Stimulated activated CD4-positive, alpha-beta T cell treated with anti-CD3 and anti-CD28 coated beads, TNF-alpha, amount 100 ng/mL, for 4 hours (primary cell): ENCODE results near the gene COTL1.

Experiments
- DNase-seq, 3 experiments: peaks; one replicate each; pipeline ENCODE4 v3.0.0-alpha.2; 2020; ENCODE audit warnings: low read depth in 3 of 3

The COTL1 gene

DNA sequence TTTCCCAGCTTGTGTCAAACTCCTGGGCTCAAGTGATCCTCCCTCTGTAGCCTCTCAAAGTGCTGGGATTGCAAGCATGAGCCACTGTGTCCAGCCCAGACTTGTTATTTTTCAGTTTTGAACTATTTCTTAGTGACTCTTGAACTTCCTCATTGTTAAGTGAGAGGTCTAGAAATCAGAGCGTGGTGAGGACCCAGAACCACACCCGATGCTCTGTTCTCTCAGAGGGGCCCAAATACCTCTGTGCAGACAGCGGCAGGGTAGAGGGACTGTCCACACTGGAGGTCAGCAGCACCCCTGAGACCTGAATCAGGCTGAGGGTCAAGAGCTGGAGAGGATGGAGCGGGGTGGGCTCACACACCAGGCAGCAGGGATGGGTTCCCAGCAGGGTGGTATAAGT, 65.7 kb downstream of the COTL1 start:
- no peak for DNase-seq

DNA sequence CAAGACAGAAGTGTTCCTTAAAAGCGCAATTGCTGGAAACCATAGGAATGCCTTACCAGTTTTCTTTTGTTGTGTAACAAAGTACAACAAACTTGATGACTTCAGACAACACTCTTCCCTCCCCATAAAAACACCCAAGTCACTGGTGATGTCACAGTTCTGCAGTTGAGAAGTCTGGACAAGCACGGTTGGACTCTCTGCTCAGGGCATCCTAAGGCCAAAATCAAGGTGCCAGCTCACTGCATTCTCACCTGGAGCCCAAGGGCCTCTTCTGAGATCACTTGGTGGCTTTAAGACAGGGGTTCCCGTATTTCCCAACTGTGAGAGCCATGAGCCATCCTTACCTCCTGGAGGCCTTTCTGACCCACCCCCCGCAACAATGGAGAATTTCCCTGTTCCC, 67.8 kb downstream of the COTL1 start:
- no peak for DNase-seq

GRCh38 chr16:84548971-84549844, 68.7 kb downstream of the COTL1 start:
- peak in 2 of 3 experiments; percentile 21 to 37 for DNase-seq

DNA sequence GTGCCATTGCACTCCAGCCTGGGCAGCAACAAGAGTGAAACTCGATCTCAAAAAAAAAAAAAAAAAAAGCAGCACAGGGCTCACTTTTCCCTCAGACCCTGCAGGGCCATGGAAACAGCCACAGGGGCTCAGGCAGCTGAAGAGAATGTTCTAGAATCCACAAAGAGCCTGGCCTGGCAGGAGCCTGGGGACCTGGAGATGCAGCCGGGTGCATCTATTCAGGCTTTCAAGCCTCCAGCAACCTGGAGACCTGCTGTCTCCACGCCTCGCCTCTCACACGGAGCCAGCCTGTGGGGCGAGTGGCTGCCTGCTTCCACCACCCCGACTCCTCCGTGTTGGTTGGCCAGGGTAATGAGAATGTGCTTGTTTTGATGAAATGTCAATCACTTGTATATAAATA, 69.4 kb downstream of the COTL1 start:
- DNase-seq, result no peak

DNA sequence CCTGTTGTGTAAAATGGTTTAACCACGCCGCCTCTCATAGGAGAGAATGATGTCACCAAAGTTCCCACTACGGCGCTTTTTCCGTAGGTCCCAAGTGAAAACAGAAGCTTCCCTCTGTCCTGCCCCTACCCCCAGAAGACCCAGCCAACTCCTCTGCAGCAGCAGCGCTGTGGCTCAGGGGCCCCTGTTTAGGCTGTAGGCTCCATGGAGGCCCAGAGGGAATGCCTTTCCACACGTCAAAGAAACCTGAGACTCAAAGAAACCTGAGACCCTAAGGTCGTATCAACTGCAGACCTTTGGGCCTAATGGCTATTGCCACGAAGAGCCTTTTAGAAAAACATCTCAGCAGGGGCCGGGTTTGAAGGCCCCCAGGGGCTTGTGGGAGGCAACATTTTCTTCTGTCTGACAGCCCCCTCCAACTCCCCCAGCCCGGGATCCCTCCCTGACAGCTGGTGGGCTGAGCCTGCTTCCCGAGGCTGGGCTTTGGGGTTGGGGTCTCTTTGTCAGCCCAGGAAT, 70.3 kb downstream of the COTL1 start:
- DNase-seq, result no peak

- DNase-seq, result no peak
Observed at GRCh38 chr16:84546669-84547545, 71.0 kb downstream of the COTL1 start.

DNA sequence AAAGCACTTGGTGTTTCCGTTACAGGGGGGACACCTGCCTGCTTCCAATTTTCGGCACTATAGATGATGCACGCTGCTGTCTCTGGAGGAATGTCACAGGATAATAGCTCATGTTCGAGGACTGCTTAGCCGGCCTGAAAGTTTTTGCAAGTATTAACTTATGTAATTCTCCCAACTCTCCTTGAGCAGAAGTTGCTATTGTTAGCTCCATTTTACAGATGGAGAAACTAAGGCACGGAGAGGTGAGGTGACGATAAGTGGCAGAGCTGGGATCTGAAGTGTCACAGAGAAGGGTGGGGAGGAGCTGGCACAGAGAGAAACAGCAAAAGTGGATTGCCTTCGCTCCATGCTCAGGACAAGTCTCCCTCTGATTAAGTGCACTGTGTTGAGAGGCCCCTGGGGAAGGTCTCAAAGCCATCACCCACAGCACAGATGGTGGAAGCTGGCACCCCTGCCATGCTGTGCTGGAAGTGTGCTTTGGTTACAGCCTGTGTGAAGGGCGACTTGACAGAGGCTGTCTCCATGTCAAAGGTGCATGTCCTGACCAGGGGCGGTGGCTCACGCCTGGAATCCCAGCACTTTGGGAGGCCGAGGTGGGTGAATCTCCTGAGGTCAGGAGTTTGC, 72.7 kb downstream of the COTL1 start:
- no peak for DNase-seq

GRCh38 chr16:84544031-84544773, 73.7 kb downstream of the COTL1 start:
- DNase-seq, result peak in 2 of 3 experiments; percentile 40 to 51

DNA sequence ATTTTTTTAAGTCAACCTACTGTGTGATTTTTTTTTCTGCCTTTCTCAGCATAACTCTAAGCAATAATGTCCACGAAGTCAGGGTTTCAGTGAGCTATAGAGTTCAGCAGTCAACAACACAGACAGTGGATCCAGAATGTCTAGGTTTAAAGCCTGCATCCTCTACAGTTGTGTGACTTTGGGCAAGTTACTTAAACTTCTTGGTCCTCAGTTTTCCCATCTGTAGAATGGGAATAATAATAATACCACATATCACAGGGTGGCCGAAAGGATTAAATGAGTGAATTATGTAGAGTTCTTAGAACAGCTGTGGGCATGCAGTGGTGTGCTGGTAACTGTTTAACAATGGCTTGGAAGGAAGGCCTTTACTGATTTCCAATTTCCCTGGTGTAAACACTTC, 74.6 kb downstream of the COTL1 start:
- DNase-seq, result no peak

DNA sequence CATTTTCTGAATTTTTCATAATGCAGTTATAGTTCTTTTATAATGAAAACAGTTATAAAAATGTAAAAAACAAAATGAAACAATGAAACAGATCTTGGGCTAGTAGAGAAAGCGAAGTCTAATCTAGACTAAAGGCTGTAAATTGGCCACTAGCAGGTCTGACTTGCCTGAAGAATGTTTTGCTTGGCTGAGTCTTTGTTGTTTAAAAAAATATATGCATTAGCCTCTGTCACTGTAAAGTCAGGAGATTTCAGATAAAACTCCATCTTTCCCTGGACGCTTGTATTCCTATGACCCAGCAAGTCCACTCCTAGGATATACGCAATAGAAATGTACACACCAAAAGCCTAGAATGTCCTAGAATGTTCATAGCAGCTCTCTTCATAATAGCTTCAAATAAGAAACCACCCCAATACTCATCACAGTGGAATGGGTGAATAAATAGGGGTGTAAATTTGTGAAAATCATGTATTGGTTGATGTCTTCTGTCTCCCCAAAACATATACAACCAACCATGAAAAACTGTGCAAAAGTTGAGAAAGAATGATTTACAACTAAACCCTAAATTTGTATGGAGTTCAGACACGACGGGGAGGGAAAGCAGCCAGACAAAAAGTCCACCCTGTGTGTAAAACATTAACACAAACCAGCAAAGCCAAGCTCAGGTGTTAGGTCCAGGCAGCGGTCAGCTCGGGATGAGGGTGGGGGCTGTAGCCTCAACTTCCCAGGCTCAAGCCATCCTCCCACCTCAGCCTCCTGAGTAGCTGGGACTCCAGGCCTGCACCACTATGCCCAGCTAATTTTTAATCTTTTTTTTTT, 75.7 kb downstream of the COTL1 start:
- no peak for DNase-seq

DNA sequence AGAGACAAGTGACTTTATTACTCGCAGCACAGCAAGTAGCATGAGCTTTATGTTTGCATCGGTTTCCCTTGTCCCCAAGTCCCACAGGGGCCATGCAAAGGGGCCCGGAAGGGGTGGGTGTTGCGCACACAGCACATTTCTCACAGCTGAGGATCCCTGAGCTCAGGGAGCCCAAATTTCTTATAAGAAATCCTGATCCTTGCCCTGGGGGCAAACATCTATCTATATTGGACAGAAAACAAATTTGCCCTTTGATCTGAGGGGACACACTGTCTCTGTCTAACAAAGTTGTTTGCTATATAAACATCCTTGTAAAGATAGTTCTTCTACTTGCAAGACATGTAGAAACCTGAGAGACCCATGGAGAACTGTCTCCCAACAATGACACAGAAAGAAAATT, 77.7 kb downstream of the COTL1 start:
- DNase-seq, result no peak

GRCh38 chr16:84538222-84538840, 79.5 kb downstream of the COTL1 start:
- no peak for DNase-seq

DNA sequence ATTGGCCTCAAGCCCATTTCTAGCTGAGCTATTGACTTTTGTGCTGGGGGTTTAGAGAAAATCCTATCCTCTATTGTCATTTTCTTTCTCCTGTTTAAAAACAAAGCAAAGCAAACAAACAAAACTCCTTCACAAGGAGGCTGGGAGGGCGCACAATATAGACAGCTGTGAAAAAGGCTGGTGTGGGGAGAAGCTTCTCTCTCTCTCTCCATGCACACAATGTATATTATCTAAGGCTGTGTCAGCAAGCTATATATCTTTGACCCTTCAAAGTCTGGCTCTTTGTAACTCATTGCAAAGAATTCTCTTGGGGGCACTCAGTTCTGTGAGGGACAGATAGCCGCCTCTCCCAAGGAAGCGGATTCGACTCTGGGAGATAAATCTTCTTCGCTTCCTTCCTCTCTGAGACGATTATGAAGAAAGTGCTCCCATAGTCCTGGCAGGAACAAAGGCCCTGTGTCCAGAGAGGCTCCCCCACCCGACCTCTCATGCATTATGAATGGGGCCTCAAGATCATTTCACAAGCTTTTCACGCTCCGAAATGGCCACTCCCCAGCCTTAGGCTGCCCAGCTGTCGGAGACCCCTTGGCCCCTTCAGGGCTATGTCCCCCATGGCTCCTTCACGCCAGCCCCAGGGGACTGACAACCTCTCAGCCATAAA, 80.3 kb downstream of the COTL1 start:
- no peak for DNase-seq

DNA sequence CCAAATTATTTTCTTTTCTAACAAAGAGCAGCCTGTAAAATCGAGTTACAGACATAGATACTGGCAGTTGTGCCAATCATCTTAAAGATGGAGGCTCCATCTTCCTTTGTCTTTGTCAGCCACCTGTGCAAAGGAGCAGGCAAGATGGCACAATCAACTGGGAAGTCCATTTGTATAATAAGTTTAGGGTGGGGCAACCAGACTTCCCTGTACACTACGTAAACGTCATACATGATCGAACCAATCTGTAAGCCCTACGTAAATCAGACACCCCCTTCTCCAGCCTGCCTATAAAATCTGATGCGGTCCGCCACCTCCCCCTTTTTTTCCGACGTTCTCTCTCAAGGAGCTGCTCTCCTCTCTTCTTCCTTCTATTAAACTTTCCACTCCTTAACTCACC, 82.0 kb downstream of the COTL1 start:
- DNase-seq, result no peak

DNA sequence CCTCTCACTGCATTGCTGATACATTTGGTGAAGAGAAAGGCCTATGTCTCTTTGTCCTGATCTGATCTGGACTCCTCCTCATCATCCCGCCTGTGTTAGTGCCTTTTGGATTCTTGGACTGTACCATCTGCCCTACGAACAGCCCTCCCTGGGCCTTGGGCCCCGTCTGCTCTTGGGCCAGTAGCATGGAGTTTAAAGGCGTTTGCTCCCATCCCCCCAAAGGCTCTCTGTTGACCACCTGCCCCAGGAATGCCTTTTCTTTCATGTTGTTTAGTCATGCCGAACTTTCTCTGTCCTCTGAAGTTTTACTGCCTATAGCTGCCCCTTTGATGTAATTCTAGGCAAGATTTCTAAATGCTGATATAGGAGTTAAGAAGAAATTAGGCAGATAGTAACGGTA, 82.5 kb downstream of the COTL1 start:
- no peak for DNase-seq

- no peak for DNase-seq
Observed at GRCh38 chr16:84534815-84535214, 83.1 kb downstream of the COTL1 start.

- no peak for DNase-seq
Observed at GRCh38 chr16:84532855-84533486, 84.9 kb downstream of the COTL1 start.

DNA sequence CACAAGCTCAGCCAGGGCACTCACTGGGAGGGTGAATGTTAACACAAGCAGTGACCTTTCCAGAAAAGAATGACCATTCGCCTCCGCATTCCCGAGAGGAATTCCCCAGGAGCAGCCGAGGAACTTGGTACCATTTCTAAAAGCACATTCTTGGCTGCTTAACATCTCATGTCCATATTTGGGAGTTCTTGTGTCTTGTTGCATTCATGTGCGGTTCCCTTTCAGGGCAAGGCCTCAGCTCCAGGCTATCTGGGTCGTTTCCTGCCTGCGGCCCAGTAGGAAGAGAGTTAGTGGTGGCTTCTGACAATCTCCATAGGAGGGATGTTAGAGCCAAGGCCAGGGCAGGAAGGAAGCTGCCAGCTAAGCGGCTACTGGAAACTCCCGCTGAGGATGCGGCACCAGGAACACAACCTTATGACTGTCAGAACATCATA, 85.6 kb downstream of the COTL1 start:
- no peak for DNase-seq

DNA sequence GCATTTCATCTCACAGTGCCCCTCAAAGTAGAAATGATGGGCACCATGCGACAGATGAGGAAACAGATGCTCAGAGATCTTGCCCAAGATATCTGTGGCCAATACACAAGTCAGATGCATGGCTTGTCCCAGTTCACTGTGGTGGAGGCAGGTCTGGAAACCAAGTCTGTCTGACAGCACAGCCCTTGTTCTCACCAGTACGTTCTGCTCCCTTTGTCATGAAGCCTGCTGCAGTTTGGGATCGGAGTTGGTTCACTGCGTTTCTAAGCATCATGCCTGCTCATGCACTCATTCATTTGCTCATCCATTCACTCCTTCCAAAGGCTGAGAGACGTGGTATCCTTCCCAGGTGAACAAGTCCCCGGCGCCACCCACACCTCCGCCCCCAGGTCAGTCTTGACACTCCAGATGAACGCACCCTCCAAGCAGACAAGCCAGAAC, 86.2 kb downstream of the COTL1 start:
- DNase-seq, result no peak
